ENCODE results near the gene IL2RA. TPM values are rescaled to one million over a fixed set of nuclear protein-coding genes. Genes with fewer than 3 reads are reported as not detected.
"Not testable (repeated sequence)": the region's sequence is repeated elsewhere in the genome, so short reads cannot be mapped to it uniquely, and the experiment has no call there.

IL2RA gene
- total and polyA plus RNA-seq, 12 donors, result 0.19 to 9.1 (median 0.82) TPM

DNA sequence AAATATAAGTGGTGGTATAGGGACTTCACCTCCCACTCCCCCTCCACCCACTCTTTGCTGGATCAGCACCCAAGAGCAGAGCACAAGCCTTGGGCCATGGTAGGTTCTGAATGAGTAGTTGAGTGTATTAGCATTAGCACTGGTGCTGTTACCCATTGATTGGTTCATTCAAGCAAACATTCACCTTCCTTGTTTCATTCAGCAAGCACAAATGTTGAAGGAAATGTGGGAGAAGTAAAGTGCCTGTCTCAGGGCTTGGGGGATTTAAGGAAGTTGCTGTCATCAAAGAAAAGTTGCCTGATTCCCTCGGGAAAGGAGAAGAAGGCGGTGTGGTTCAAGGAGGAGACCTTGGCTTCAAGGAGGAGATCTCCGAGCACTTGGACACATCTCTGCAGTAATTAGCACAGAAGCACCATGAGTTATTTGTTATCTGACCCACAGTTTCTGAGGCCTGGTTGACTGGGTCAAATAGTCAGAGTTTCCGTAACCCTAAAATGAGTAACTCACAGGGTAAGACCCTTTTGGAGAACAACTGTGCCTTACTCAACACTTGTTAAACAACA lies 17.3 kb downstream of the IL2RA start:
- DNase-seq (peak in 1 of 2 donors; percentile 1), ATAC-seq (no peak)
- no peaks in the 10 kb centered on the region for H3K36me3 ChIP-seq
- no peak overlapping the region for H3K27ac ChIP-seq
- no peak overlapping the region for H3K4me3 ChIP-seq
- H3K9me3 ChIP-seq, result peaks cover 0 to under 1% (median 0%) of the 10 kb centered on the region in 11 donors
- H3K4me1 ChIP-seq, result peaks cover 0 to 12% (median 0%) of the 10 kb centered on the region in 9 donors
- TF ChIP-seq, protein P1, sequence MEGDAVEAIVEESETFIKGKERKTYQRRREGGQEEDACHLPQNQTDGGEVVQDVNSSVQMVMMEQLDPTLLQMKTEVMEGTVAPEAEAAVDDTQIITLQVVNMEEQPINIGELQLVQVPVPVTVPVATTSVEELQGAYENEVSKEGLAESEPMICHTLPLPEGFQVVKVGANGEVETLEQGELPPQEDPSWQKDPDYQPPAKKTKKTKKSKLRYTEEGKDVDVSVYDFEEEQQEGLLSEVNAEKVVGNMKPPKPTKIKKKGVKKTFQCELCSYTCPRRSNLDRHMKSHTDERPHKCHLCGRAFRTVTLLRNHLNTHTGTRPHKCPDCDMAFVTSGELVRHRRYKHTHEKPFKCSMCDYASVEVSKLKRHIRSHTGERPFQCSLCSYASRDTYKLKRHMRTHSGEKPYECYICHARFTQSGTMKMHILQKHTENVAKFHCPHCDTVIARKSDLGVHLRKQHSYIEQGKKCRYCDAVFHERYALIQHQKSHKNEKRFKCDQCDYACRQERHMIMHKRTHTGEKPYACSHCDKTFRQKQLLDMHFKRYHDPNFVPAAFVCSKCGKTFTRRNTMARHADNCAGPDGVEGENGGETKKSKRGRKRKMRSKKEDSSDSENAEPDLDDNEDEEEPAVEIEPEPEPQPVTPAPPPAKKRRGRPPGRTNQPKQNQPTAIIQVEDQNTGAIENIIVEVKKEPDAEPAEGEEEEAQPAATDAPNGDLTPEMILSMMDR (IDR thresholded peaks at IDR 0.05), result no peak
- intact Hi-C loops (cut with DNase I), result no loop called here
- WGBS, 2 donors, result 68 to 77% methylated on average over 4 of the region's 4 CpGs
- no peaks in the 10 kb centered on the region for H3K27me3 ChIP-seq

DNA sequence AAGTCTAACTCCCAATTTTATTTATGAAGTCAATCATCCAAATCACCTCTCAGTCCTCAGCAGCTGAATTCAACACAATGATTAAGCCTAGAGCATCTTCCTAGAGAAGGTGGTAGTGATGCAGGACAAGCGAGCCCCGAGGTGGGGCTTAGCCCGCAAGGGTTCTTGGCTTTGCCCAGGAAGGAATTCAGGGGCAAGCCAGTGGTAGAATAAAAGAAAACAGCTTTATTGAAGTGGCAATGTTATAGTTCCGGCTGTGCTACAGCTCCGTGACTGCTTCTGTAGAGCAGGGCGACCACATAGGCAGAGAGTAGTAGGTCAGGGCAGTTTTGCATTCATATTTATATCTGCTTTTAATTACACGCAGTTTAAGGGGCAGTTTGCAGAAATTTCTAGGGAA lies 18.1 kb downstream of the IL2RA start:
- 80 to 82% methylated on average over 7 of the region's 7 CpGs for WGBS, 2 donors
- H3K36me3 ChIP-seq, result no peaks in the 10 kb centered on the region
- TF ChIP-seq, protein P1 (IDR thresholded peaks at IDR 0.05), result no peak
- no peak for ATAC-seq
- no peak overlapping the region for H3K4me3 ChIP-seq
- DNase-seq, result peak in 1 of 2 donors; percentile 0
- H3K27ac ChIP-seq, result no peak overlapping the region
- intact Hi-C loops (cut with DNase I), result no loop called here
- no peaks in the 10 kb centered on the region for H3K27me3 ChIP-seq
- H3K9me3 ChIP-seq, result peaks cover 0 to 8% (median 0%) of the 10 kb centered on the region in 11 donors
- peaks cover 0 to 10% (median 0%) of the 10 kb centered on the region in 9 donors for H3K4me1 ChIP-seq

DNA sequence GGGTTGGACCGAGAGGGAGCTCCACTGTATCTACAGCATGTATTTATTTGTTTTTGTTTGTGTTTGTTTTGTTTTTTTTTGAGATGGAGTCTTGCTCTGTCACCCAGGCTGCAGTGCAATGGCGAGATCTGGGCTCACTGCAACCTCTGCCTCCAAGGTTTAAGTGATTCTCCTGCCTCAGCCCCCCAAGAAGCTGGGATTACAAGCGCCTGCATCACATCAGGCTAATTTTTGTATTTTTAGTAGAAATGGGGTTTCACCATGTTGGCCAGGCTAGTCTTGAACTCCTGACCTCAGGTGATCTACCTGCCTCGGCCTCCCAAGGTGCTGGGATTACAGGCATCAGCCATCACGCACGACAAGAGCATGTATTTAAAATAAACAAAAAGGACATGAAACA lies 18.8 kb downstream of the IL2RA start:
- intact Hi-C loops (cut with DNase I); ATAC-seq; H3K9me3 ChIP-seq; H3K4me3 ChIP-seq; H3K27ac ChIP-seq; H3K36me3 ChIP-seq; H3K27me3 ChIP-seq; DNase-seq: not testable (repeated sequence)
- peaks cover 0 to 10% (median 0%) of the 10 kb centered on the region in 9 donors for H3K4me1 ChIP-seq
- WGBS, 2 donors, result 91 to 94% methylated on average over 6 of the region's 6 CpGs

DNA sequence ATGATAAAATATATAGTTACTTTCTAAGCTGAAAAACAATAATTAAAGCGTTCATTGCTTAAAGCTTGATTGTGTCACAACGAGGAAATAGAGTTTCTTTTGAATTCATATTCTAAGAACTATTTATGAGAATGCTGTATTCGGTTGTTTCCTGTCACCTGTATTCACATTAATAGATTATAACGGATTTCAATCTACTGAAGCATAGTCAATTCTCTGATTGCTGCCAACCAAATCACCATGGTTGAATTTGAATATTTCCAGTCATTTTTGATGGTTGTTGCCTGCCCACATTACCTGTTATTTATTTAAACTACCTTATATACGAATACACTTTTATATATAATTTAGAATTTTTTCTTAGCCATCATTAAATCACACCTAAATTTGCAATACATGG lies 22.0 kb downstream of the IL2RA start:
- H3K27ac ChIP-seq, result no peak overlapping the region
- H3K4me1 ChIP-seq, result peaks cover 0 to 8% (median 0%) of the 10 kb centered on the region in 9 donors
- no peak overlapping the region for H3K4me3 ChIP-seq
- WGBS, 2 donors, result 91 to 92% methylated on average over 5 of the region's 5 CpGs
- TF ChIP-seq, protein P1 (IDR thresholded peaks at IDR 0.05), result no peak
- no peak for DNase-seq
- no peaks in the 10 kb centered on the region for H3K36me3 ChIP-seq
- no peak for ATAC-seq
- H3K27me3 ChIP-seq, result peaks cover 0 to 7% (median 0%) of the 10 kb centered on the region in 7 donors
- peaks cover 0 to 8% (median 0%) of the 10 kb centered on the region in 11 donors for H3K9me3 ChIP-seq
- intact Hi-C loops (cut with DNase I), result no loop called here

DNA sequence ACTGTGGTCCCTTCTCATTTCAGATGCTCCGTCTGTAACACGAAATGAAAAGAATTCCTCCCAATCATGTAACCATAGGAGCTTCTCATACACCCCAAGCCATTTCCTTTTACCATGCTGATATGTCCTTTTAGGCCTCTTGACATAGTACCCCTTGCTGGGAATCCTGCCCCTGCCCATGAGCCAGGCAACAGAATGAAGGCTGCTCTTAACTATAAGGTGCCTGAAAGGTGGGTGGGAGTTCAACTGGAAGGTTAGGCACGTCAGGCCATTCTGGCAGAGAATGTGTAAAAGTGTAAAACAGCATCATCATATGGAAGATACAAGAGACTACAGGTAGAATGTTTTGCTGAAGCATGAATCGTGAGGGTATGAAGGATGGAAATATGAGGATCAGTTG lies 22.5 kb downstream of the IL2RA start:
- Histone ChIP-seq H3K4me1 (peaks cover 0 to 8% (median 0%) of the 10 kb centered on the region in 9 donors), H3K9me3 (peaks cover 0 to 8% (median 0%) of the 10 kb centered on the region in 11 donors), H3K4me3 (no peak overlapping the region), H3K27ac (no peak overlapping the region), H3K36me3 (no peaks in the 10 kb centered on the region), H3K27me3 (peaks cover 0 to 7% (median 0%) of the 10 kb centered on the region in 7 donors)
- no peak for ATAC-seq
- intact Hi-C loops (cut with DNase I), result no loop called here
- TF ChIP-seq, protein P1 (IDR thresholded peaks at IDR 0.05), result no peak
- DNase-seq, result no peak
- WGBS, 2 donors, result 90 to 92% methylated on average over 4 of the region's 4 CpGs
